Measurements from ENCODE around the gene ZC3H12D.
"Not testable (repeated sequence)": the region's sequence is repeated elsewhere in the genome, so short reads cannot be mapped to it uniquely, and the experiment has no call there.

ZC3H12D gene

GRCh38 chr6:149483849-149484655 lies 762 bp downstream of the ZC3H12D start:
- DNase-seq (ENCODE audit: low read depth): no peak

GRCh38 chr6:149483334-149483725 lies 1.5 kb downstream of the ZC3H12D start:
- DNase-seq (ENCODE audit: low read depth): no peak

GRCh38 chr6:149482545-149483333 lies 2.1 kb downstream of the ZC3H12D start:
- no peak for DNase-seq (ENCODE audit: low read depth)

GRCh38 chr6:149480502-149481280 lies 4.1 kb downstream of the ZC3H12D start:
- DNase-seq (ENCODE audit: low read depth): peak; percentile 61

- DNase-seq (ENCODE audit: low read depth): no peak
Measured at GRCh38 chr6:149478631-149479314, 6.0 kb downstream of the ZC3H12D start.

GRCh38 chr6:149477544-149477943 lies 7.3 kb downstream of the ZC3H12D start:
- DNase-seq (ENCODE audit: low read depth): no peak

GRCh38 chr6:149476789-149477455 lies 7.9 kb downstream of the ZC3H12D start:
- no peak for DNase-seq (ENCODE audit: low read depth)

GRCh38 chr6:149474108-149474935 lies 10.5 kb downstream of the ZC3H12D start:
- no peak for DNase-seq (ENCODE audit: low read depth)

GRCh38 chr6:149473080-149474052 lies 11.4 kb downstream of the ZC3H12D start:
- DNase-seq (ENCODE audit: low read depth): peak; percentile 40

- DNase-seq (ENCODE audit: low read depth): no peak
Measured at GRCh38 chr6:149472241-149472640, 12.6 kb downstream of the ZC3H12D start.

GRCh38 chr6:149471801-149472200 lies 13.0 kb downstream of the ZC3H12D start:
- DNase-seq (ENCODE audit: low read depth): no peak

GRCh38 chr6:149470948-149471347 lies 13.9 kb downstream of the ZC3H12D start:
- no peak for DNase-seq (ENCODE audit: low read depth)

GRCh38 chr6:149468179-149468578 lies 16.6 kb downstream of the ZC3H12D start:
- DNase-seq (ENCODE audit: low read depth): no peak

GRCh38 chr6:149467265-149467664 lies 17.5 kb downstream of the ZC3H12D start:
- DNase-seq (ENCODE audit: low read depth): no peak

GRCh38 chr6:149464411-149464810 lies 20.4 kb downstream of the ZC3H12D start:
- DNase-seq (ENCODE audit: low read depth): no peak

- DNase-seq (ENCODE audit: low read depth): no peak
Measured at GRCh38 chr6:149463781-149464180, 21.0 kb downstream of the ZC3H12D start.

- DNase-seq (ENCODE audit: low read depth): not testable (repeated sequence)
Measured at GRCh38 chr6:149462712-149463111, 22.1 kb downstream of the ZC3H12D start.

- DNase-seq (ENCODE audit: low read depth): no peak
Measured at GRCh38 chr6:149461670-149462069, 23.1 kb downstream of the ZC3H12D start.

- not testable (repeated sequence) for DNase-seq (ENCODE audit: low read depth)
Measured at GRCh38 chr6:149460249-149460648, 24.6 kb downstream of the ZC3H12D start.

Data from T follicular helper cell (primary cell).